HL-60 (cell line): ENCODE results near the gene ASB18.

ENCODE experiments used
- GABPA ChIP-seq: IDR thresholded peaks from 2 replicates; pipeline ENCODE4 v1.6.1; 2012; ENCODE audit warnings: low read depth
- POLR2AphosphoS5 ChIP-seq: IDR thresholded peaks from 2 replicates; pipeline ENCODE4 v1.6.1; 2012; ENCODE audit warnings: low read depth
- REST ChIP-seq: IDR thresholded peaks from 2 replicates; pipeline ENCODE4 v1.6.1; 2012; ENCODE audit warnings: low read depth; ENCODE audit not compliant: insufficient replicate concordance
- TF ChIP-seq, protein P1 (sequence below): IDR thresholded peaks from one replicate; pipeline ENCODE4 v1.5.1; 2011; ENCODE audit warnings: low read length, control low read depth, inconsistent platforms; ENCODE audit not compliant: insufficient read depth

DNA sequence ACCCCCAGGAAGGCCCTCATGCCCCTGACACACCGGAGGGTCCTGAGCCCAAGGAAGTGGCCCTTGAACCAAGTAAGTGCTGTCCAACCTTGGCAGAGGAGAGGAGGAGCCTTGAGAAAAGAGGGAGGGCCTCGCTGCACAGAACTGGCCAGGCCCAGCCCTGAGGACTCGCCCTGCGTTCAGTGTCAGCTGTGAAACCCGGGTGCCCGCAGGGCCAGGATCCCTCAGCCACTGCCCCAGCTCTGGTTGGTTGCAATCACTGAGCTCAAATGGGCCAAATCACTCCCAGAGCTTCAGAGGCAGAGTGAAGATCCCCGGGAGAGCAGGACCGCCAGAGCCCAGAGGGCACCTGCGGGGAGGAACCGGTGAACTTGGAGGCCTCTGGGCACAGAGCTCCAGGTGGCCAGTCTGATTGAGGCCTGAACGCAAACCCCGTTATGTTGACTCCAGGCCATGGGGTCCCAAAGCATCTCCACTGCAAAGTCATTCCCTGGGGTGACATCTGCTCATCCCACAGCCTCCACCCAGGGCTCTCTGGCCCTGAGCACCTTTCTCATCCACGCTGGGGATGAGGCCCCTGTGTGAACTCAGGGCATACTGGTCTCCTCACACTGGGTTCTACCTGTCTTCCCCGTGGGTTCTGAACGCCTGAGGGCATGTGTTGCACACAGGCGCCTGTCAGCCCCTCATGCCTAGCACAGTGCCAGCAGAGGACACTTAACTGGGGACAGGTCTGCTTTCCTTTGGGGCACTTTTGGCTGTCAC, 107.9 kb downstream of the ASB18 start:
- TF ChIP-seq, protein P1, sequence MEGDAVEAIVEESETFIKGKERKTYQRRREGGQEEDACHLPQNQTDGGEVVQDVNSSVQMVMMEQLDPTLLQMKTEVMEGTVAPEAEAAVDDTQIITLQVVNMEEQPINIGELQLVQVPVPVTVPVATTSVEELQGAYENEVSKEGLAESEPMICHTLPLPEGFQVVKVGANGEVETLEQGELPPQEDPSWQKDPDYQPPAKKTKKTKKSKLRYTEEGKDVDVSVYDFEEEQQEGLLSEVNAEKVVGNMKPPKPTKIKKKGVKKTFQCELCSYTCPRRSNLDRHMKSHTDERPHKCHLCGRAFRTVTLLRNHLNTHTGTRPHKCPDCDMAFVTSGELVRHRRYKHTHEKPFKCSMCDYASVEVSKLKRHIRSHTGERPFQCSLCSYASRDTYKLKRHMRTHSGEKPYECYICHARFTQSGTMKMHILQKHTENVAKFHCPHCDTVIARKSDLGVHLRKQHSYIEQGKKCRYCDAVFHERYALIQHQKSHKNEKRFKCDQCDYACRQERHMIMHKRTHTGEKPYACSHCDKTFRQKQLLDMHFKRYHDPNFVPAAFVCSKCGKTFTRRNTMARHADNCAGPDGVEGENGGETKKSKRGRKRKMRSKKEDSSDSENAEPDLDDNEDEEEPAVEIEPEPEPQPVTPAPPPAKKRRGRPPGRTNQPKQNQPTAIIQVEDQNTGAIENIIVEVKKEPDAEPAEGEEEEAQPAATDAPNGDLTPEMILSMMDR = no peak
- TF ChIP-seq POLR2AphosphoS5 (no peak), REST (no peak), GABPA (no peak)
